GM12865 (cell line): ENCODE results near the gene HVCN1.
"Not testable (repeated sequence)": the region's sequence is repeated elsewhere in the genome, so short reads cannot be mapped to it uniquely, and the experiment has no call there.

Experiments used
- DNase-seq: peaks from one replicate; pipeline ENCODE4 v3.0.0; 2010; ENCODE audit warnings: low read depth
- H3K4me3 ChIP-seq: 2 replicates; pipeline ENCODE4 v1.5.1; 2011; ENCODE audit warnings: mild to moderate bottlenecking, low read depth, low read length, control low read depth
- CTCF ChIP-seq: IDR thresholded peaks from 2 replicates; pipeline ENCODE4 v1.5.1; 2011; ENCODE audit warnings: low read length, control low read depth, low read depth, inconsistent platforms; ENCODE audit not compliant: insufficient read depth; ENCODE audit errors: missing control alignments

The HVCN1 gene

GRCh38 chr12:110728628-110729027, 39.7 kb upstream of the HVCN1 start:
- no peak overlapping the region for H3K4me3 ChIP-seq
- TF ChIP-seq CTCF, result no peak
- no peak for DNase-seq

GRCh38 chr12:110726708-110727369, 37.9 kb upstream of the HVCN1 start:
- no peak for DNase-seq
- no peak for TF ChIP-seq CTCF
- no peak overlapping the region for H3K4me3 ChIP-seq

- DNase-seq, result no peak
- TF ChIP-seq CTCF, result no peak
- no peak overlapping the region for H3K4me3 ChIP-seq
Measured at GRCh38 chr12:110726028-110726427, 37.1 kb upstream of the HVCN1 start.

GRCh38 chr12:110725267-110725666, 36.4 kb upstream of the HVCN1 start:
- no peak overlapping the region for H3K4me3 ChIP-seq
- TF ChIP-seq CTCF, result no peak
- no peak for DNase-seq

GRCh38 chr12:110722892-110723291, 34.0 kb upstream of the HVCN1 start:
- not testable (repeated sequence) for H3K4me3 ChIP-seq, DNase-seq

- no peak overlapping the region for H3K4me3 ChIP-seq
- TF ChIP-seq CTCF, result no peak
- no peak for DNase-seq
Measured at GRCh38 chr12:110721570-110721969, 32.7 kb upstream of the HVCN1 start.

- TF ChIP-seq CTCF, result no peak
- DNase-seq, result no peak
- no peak overlapping the region for H3K4me3 ChIP-seq
Measured at GRCh38 chr12:110720516-110720915, 31.6 kb upstream of the HVCN1 start.
